Esophagus muscularis mucosa (tissue), 3 donors: ENCODE results near the gene GCKR.

ENCODE experiments used
- POLR2A ChIP-seq: fragments of 450-650 bp; IDR thresholded peaks from one replicate; pipeline ENCODE4 v1.6.1; 2017; ENCODE audit warnings: antibody characterized with exemption, moderate library complexity, mild to moderate bottlenecking, low read depth
- POLR2AphosphoS5 ChIP-seq, 2 donors: sonication (generic); formaldehyde crosslinking; IDR thresholded peaks; one replicate each; pipeline ENCODE4 v1.6.1; 2017; ENCODE audit warnings: antibody characterized with exemption in 2 of 2
- TF ChIP-seq, protein P1 (sequence below), 3 experiments: fragments of 200-600 bp in 2 of 3; fragments of 450-650 bp in 1 of 3; sonication (generic) in 2 of 3; IDR thresholded peaks; one replicate each; pipeline ENCODE4 v1.5.1; 2017 to 2019; ENCODE audit warnings: antibody characterized with exemption in 3 of 3, mild to moderate bottlenecking in 2 of 3, moderate library complexity in 1 of 3

DNA sequence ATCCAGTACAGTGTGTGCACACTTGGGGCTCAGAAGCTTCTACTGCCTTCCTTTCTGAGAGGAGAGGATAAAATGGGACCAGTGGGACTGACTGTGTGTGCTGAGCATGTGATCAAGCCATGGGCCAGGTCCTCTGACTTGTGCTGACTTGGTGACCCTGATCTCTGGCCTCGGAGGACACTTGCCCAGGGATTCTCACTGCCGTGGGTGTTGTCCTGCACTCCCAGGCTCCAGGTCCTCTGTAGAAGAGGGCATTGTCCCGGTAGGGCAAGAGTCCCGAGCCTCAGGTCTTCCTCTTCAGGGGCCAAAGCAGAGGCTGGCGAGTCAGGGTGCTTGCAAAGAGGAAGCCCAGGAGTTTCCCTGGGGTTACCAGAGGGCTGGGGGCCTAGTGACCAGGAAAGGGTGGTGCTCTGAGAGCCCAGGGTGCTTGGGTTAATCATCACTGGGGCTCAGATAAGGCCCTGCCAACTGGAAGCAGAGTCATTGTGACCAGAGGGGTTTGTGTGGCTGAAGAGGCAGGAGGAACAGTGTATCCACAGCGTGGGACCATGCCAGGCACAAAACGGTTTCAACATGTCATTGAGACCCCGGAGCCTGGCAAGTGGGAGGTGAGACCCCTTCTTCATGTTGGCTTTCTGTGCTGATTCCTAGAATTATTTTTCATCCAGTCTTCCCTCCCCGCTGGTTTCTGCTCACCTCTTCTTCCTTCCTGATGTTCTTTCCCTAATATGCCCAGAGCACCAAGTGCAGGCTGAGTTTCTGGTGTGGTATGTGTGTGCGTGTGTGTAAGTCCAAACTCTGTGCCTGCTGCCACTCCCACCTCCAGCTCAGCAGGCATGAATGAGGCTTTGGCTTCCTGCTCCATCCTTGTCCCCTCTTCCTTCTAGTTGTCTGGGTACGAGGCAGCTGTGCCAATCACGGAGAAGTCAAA, at the start of gene GCKR:
- no peak for TF ChIP-seq POLR2AphosphoS5 (IDR thresholded peaks at IDR 0.05)
- TF ChIP-seq, protein P1, sequence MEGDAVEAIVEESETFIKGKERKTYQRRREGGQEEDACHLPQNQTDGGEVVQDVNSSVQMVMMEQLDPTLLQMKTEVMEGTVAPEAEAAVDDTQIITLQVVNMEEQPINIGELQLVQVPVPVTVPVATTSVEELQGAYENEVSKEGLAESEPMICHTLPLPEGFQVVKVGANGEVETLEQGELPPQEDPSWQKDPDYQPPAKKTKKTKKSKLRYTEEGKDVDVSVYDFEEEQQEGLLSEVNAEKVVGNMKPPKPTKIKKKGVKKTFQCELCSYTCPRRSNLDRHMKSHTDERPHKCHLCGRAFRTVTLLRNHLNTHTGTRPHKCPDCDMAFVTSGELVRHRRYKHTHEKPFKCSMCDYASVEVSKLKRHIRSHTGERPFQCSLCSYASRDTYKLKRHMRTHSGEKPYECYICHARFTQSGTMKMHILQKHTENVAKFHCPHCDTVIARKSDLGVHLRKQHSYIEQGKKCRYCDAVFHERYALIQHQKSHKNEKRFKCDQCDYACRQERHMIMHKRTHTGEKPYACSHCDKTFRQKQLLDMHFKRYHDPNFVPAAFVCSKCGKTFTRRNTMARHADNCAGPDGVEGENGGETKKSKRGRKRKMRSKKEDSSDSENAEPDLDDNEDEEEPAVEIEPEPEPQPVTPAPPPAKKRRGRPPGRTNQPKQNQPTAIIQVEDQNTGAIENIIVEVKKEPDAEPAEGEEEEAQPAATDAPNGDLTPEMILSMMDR (IDR thresholded peaks at IDR 0.05) = no peak
- TF ChIP-seq POLR2A = no peak
